NCI-H1694 treated with DMSO at 0.1 percent for 48 hours (cell line): ENCODE data around the gene ABCB11.
"Not testable (repeated sequence)": the region's sequence is repeated elsewhere in the genome, so short reads cannot be mapped to it uniquely, and the experiment has no call there.

Experiments
- DNase-seq: peaks from one replicate; lab custom pipeline; 2025; lab: John Stamatoyannopoulos, UW

ABCB11 gene

DNA sequence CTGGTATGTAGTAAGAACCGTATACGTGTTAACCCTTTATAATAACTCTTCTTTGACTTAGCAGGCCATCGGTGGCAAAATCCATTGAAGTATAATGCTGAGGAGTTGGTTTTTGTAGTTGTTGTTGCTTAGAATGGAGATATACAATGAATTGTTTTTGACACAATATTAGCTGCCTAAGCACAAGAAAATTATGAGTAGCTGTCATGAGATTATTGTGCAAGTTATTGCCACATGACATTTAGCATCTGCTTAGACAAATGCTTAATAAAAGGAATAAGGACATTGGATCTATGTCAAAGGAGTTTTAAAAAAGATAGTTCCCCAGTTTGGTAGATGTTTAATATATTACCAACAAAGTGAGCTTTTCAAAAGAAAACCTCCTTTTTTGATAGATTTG, 59.9 kb downstream of the ABCB11 start:
- no peak for DNase-seq

DNA sequence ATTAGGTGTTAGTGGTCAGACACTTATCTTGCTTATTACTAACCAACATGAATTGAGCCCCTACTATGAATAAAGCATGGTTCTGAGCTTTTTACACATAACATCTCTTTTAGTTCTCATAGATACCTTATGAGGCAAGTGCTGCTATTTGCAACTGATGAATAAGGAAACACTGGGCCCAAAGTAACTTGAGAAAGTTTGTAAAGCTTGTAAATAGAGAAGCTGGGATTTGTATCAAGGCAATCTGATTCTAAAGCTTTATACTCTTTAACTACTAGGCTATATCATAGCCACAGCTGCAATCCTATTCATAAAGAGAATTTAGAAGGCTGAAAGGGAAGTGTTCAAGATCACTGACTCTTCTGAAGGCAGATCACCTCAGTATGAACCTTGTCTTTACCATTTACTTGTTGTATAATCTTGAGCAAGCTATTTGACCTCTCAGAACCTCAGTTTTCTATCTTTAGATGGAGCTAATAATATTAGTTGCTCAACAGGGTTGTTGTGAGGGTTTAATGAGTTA, 60.4 kb downstream of the ABCB11 start:
- DNase-seq: no peak

DNA sequence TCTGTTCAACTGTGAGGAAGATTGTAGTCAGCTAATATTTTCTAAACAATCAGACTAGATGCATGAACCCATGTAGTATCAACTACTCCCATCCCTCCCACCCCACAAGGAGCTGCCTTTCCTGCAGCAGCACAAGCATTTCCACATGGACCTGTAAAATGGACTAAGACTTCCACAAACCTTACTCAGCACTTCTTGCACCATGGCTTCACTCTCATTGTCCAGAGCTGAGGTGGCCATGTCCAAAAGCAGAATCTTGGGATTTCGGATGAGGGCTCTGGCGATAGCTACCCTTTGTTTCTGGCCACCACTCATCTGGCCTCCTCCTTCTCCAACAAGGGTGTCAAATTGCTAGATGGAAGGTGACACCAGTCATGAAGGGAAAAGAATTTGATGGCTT, 61.3 kb downstream of the ABCB11 start:
- DNase-seq: no peak

- DNase-seq: no peak
These were observed 62.8 kb downstream of the ABCB11 start for GRCh38 chr2:168968342-168968741.

- no peak for DNase-seq
These were observed 66.8 kb downstream of the ABCB11 start for GRCh38 chr2:168964251-168964807.

GRCh38 chr2:168962636-168963035, 68.5 kb downstream of the ABCB11 start:
- DNase-seq: no peak

DNA sequence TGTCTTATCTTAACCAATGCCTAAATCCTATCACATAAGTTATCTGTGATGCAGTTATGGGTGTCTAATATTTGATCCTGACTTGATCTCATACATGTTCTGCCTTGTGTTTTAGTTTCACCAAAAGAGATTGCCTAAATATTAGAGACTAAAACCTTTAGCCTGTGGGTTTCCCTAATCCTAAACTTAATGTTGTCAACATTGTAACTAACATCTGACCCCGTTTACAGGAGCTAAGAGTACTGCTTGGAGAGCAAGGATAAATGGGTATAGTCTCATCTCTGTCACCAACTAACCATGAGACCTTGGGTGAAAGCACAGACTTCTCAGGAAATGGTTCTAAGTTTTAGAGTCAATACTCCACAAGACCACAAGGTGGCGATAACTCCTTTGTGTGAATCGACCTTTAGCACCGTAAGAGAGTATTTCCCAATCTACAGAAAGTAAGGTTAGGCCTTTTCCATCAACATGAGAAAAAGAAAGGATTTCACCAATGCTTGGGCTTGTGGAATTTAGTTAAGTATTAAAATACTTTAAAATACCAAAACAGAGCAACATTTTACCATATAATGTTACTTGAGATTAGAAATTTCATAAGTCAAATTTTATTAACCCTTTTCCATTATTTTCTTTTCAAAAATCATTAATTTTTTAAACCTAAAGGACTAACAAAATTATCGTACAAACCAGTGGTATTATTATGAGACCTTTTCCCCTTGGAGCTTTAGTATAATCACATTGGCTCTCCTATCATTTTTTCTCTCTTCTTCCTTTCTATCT, 69.5 kb downstream of the ABCB11 start:
- DNase-seq: peak; percentile 80

DNA sequence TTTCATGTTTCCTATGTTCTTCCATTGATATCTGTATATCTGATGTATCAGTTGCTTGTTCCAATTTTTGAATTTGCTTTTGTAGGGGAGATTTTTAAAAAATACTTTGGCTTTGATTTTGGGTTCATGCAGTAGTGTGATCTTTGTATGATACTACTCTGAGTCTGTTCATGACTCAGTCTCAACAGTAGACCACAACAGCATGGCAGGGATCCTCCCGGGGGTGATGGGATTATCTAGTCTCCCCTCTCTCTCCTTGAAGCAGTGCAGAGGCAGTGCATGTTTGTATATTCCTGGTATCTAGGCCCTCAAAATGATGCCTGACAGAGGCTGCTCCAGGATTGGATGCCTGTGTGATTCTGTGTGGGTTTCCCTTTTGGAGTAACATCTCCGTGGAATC, 74.7 kb downstream of the ABCB11 start:
- no peak for DNase-seq

DNA sequence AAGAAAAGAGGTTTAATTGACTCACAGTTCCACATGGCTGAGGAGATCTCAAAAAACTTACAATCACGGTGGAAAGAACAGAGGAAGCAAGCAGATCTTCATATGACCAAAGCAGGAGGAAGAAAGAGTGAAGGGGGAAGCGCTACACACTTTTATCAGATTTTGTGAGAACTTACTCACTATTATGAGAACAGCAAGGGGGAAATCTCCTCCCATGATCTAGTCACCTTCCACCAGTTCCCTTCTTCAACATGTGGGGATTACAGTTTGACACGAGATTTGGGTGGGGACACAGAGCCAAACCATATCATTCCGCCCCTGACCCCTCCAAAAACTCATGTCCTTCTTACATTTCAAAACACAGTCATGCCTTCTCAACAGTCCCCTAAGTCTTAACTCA, 75.8 kb downstream of the ABCB11 start:
- no peak for DNase-seq

GRCh38 chr2:168954256-168954655, 76.9 kb downstream of the ABCB11 start:
- no peak for DNase-seq

DNA sequence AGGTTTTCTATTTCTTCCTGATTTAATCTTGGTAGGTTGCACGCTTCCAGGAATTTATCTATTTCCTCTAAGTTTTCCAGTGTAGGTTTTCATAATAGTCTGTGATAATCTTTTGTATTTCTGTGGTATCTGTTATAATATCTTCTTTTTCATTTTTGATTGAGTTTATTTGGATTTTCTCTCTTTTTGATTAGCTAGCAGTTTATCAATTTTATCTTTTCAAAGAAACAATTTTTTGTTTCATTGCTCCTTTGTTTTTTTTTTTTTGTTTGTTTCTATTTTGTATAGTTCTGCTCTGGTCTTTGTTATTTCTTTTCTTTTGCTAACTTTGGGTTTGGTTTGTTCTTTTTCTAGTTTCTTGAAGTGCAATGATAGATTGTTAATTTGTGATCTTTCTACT, 78.7 kb downstream of the ABCB11 start:
- DNase-seq: no peak

DNA sequence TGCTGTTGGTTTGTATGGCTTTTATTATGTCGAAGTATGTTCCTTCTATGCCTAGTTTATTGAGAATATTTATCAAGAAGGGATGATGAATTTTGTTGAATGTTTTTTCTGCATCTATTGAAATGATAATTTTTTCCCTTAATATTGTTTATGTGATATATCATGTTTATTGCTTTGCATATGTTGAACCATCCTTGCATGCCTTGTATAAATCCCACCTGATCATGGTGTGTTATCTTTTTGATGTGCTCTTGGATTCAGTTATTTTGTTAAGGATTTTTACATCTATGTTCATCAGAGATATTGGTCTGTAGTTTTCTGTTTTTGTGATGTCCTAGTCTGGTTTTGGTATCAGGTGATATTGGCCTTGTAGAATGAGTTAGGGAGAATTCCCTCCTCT, 79.3 kb downstream of the ABCB11 start:
- DNase-seq: no peak

DNA sequence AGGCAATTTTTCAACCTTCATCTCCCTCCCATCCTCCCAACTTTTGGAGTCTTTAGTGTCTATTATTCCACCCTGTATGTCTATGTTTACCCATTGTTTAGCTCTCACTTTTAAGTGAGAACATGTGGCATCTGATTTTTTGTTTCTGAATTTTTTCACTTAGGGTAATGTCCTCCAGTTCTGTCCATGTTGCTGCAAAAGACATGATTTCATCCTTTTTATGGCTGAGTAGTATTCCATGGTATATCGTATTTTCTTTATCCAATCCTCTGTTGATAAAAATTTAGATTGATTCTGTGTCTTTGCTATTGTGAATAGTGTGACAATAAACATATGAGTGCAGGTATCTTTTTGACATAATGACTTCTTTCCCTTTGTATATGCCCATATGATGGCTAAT, 81.8 kb downstream of the ABCB11 start:
- no peak for DNase-seq

DNA sequence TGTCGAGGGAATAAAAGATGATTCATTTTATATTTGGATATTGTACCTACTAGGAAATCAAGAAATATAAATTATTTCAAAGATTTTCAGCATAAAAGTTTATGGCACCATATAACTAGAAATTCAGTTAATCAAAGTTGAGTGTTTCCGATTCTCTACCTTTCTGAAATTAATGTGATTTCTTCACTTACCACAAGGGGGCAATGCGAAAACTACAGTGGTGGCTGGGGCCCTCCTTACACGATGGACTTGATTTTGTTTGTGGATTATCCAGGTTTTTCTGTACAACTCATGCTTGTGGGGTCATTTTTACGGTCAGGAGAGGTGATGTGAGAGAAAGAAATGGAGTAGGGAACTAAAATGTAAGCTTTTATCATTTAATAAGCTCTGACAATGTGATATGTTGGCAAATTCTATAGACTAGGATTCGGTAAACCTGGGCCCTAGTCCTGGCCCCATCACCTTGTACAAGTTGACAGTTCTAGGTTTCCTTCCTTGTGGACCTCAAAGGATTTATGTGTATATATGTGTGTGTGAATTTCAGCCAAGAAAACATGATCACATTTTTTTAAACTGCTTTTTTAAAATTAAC, 82.4 kb downstream of the ABCB11 start:
- no peak for DNase-seq

DNA sequence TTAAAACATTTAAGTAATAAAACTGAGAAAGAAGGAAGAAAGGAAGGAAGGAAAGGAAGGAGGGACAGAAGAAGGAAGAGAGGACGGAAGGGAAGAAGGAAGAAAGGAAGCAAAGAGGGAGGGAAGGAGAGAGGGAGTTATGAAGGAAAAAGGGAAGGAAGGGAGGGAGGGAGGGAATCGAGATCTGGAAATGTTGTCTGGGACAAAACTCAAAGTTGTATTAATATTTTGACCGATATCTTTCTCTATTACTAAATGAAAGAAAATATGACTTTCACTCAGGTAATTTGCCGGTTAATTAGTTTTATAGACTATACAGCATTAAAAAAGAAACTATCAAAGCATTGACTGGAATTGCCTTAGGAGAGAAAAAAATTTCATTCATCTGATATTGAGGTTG, 85.6 kb downstream of the ABCB11 start:
- DNase-seq: no peak

DNA sequence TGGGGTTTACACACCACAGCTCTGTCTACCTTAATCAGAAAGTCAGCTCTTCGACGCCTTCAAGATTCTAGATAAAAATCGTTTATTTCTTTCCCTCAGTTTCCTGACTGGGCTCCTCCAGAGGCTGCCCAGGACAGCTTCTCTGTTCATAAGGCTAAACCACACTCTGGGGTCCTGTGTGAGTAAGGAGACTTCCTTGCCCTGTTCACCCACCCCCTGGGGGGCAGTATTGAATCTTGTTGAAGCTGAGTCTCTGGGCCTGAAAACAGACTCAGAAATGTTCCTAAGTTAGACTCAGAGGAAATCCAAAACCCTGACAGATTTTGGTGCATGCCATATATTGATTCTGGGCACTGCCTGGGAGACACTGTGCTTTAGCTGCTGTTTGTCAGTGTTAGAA, 87.1 kb downstream of the ABCB11 start:
- DNase-seq: no peak

DNA sequence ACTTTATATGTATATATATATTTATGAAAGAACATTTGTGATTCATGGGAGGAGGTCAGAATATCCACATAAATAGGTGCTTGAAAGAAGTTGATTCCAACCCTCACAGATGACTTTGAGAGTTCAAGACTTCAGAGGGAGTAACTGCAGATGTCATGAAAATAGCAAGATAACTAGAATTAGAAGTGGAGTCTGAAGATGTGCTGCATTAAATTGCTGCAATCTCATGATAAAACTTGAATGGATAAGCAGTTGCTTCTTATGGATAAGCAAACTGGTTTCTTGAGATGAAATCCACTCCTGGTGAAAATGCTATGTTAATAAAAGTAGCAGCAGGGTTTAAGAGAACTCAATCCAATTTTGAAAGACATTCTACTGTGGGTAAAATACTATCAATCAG, 89.8 kb downstream of the ABCB11 start:
- DNase-seq: no peak

GRCh38 chr2:168939918-168940317, 91.2 kb downstream of the ABCB11 start:
- DNase-seq: no peak

GRCh38 chr2:168939061-168939460, 92.1 kb downstream of the ABCB11 start:
- DNase-seq: no peak

- no peak for DNase-seq
These were observed 95.1 kb downstream of the ABCB11 start for GRCh38 chr2:168935810-168936581.

DNA sequence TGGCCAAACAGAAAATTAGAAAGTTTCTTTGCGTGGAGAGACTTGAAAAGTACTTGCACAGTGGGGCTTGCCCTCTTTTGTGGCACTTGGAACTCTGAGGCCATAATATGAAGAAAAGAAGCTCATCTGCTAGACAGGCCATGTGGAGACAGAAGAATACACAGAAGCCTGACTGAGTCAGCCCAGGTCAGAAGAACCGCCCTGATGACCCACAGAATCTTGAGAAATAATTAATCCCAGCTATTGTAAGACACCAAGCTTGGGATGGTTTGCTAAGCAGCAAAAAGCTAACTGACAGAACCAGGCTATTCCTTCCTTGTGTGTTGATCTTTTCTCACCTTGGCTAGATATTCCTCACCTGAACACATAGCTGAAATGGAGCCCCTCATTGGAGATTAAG, 96.3 kb downstream of the ABCB11 start:
- no peak for DNase-seq

GRCh38 chr2:168932174-168932573, 99.0 kb downstream of the ABCB11 start:
- DNase-seq: not testable (repeated sequence)

- DNase-seq: no peak
These were observed 100.9 kb downstream of the ABCB11 start for GRCh38 chr2:168930242-168930641.
